B cell (primary cell): Measurements from ENCODE around the gene CPA1. TPM values are rescaled to one million over a fixed set of nuclear protein-coding genes. Genes with fewer than 3 reads are reported as not detected.

Experiments used
- ATAC-seq: fragments of 200-7000 bp; cut with Tn5 transposase; one replicate; pipeline ENCODE4 v1.10.0; 2021; ENCODE audit warnings: low read depth, mild to moderate bottlenecking, moderate number of reproducible peaks, moderate library complexity
- CTCF ChIA-PET: fragments of 350-600 bp; sonication (Branson Sonifier 250); formaldehyde crosslinking; loops from one replicate; lab custom pipeline; 2021; ENCODE audit warnings: antibody characterized with exemption, inconsistent platforms; lab: Charles Lee
- POLR2A ChIA-PET: fragments of 350-600 bp; sonication (Branson Sonifier 250); formaldehyde crosslinking; loops from one replicate; lab custom pipeline; 2021; ENCODE audit warnings: antibody characterized with exemption; lab: Charles Lee
- DNase-seq: peaks from one replicate; pipeline ENCODE4 v3.0.0; 2013
- H2AFZ ChIP-seq: 2 replicates; pipeline ENCODE4 v1.6.1; 2012; ENCODE audit warnings: mild to moderate bottlenecking, low read depth, low read length; ENCODE audit not compliant: insufficient read depth, poor library complexity, severe bottlenecking
- H3K27ac ChIP-seq, 2 donors: 1 replicate in 1 of 2; 2 replicates in 1 of 2; pipeline ENCODE4 v1.5.1; 2012 to 2013; ENCODE audit warnings: low read length in 2 of 2, mild to moderate bottlenecking in 2 of 2, moderate library complexity in 1 of 2
- H3K27me3 ChIP-seq, 4 experiments: fragments of 200-600 bp in 1 of 4; sonication (generic) in 1 of 4; replicated peaks in 1 of 4; 1 replicate in 2 of 4; 2 replicates in 2 of 4; pipeline versions ENCODE4 v1.6.1 to v1.7.0; 2013 to 2016; ENCODE audit warnings: low read length in 3 of 4, mild to moderate bottlenecking in 2 of 4, mixed read lengths in 1 of 4, moderate library complexity in 1 of 4; ENCODE audit not compliant: insufficient read depth in 4 of 4, control insufficient read depth in 3 of 4; ENCODE audit errors: control extremely low read depth in 1 of 4
- H3K36me3 ChIP-seq, 2 experiments: replicated peaks in 1 of 2; 1 replicate in 1 of 2; 2 replicates in 1 of 2; pipeline versions ENCODE4 v1.6.1 to v1.7.1; 2013; ENCODE audit warnings: low read length in 1 of 2; ENCODE audit not compliant: insufficient read depth in 2 of 2, control insufficient read depth in 1 of 2; ENCODE audit errors: control extremely low read depth in 1 of 2, extremely low read depth in 1 of 2
- H3K4me1 ChIP-seq, 2 donors: fragments of 200-600 bp in 1 of 2; sonication (generic) in 1 of 2; 1 replicate in 1 of 2; 2 replicates in 1 of 2; pipeline versions ENCODE4 v1.5.1 to v1.6.1; 2013 to 2017; ENCODE audit warnings: low read length in 2 of 2; ENCODE audit not compliant: control insufficient read depth in 2 of 2, insufficient read depth in 2 of 2
- H3K4me2 ChIP-seq: replicated peaks from 2 replicates; pipeline ENCODE3; 2012; ENCODE audit warnings: mild to moderate bottlenecking, low read depth, low read length; ENCODE audit not compliant: poor library complexity, severe bottlenecking
- H3K4me3 ChIP-seq, 5 experiments: fragments of 200-600 bp in 1 of 5; sonication (generic) in 1 of 5; 1 replicate in 3 of 5; 2 replicates in 2 of 5; pipeline versions ENCODE4 v1.5.1 to v1.7.0; 2011 to 2016; ENCODE audit warnings: low read length in 4 of 5, mild to moderate bottlenecking in 4 of 5, low read depth in 2 of 5, control low read depth in 1 of 5, moderate library complexity in 1 of 5; ENCODE audit not compliant: insufficient read depth in 1 of 5; ENCODE audit errors: control extremely low read depth in 1 of 5, extremely low read depth in 1 of 5
- H3K79me2 ChIP-seq: fragments of 200-600 bp; sonication (generic); one replicate; pipeline ENCODE4 v1.6.0; 2016; ENCODE audit warnings: low read length; ENCODE audit not compliant: control insufficient read depth, insufficient read depth
- H3K9ac ChIP-seq: fragments of 200-600 bp; sonication (generic); 2 replicates; pipeline ENCODE4 v1.6.1; 2017; ENCODE audit warnings: mild to moderate bottlenecking, low read length, moderate library complexity
- H3K9me3 ChIP-seq, 3 donors: one replicate each; pipeline versions ENCODE4 v1.6.1 to v1.7.1; 2013; ENCODE audit warnings: low read length in 2 of 3; ENCODE audit not compliant: control insufficient read depth in 2 of 3, insufficient read depth in 1 of 3; ENCODE audit errors: control extremely low read depth in 1 of 3
- H4K20me1 ChIP-seq: 2 replicates; pipeline ENCODE4 v1.6.0; 2012; ENCODE audit warnings: mild to moderate bottlenecking, low read length; ENCODE audit not compliant: insufficient read depth, control insufficient read depth, poor library complexity, severe bottlenecking
- H3K27ac Mint-ChIP-seq: one replicate; pipeline ENCODE4 v1.8.0; 2021; ENCODE audit warnings: mixed read lengths
- H3K27me3 Mint-ChIP-seq: one replicate; pipeline ENCODE4 v1.8.0; 2021; ENCODE audit warnings: mixed read lengths
- H3K4me1 Mint-ChIP-seq: one replicate; pipeline ENCODE4 v1.8.0; 2021; ENCODE audit warnings: mixed read lengths
- H3K4me3 Mint-ChIP-seq: one replicate; pipeline ENCODE4 v1.8.0; 2021; ENCODE audit warnings: mixed read lengths
- H3K9me3 Mint-ChIP-seq: one replicate; pipeline ENCODE4 v1.8.0; 2022; ENCODE audit warnings: mixed read lengths; ENCODE audit not compliant: insufficient read depth
- EZH2 ChIP-seq: IDR thresholded peaks from 2 replicates; pipeline ENCODE4 v1.6.1; 2012; ENCODE audit warnings: borderline replicate concordance, low read depth, mild to moderate bottlenecking, moderate library complexity, low read length; ENCODE audit not compliant: insufficient read depth, poor library complexity, severe bottlenecking
- WGBS: methylation state at CpG from one replicate; pipeline ENCODE4 v1.1.5; 2013; ENCODE audit warnings: missing lambda C conversion rate; ENCODE audit not compliant: insufficient coverage; 5-methylcytosine and 5-hydroxymethylcytosine counted together
- intact Hi-C: fragments of 100-400 bp; cut with micrococcal nuclease; formaldehyde crosslinking; loops from one replicate; pipeline ENCODE4 v1.10.0; 2022
- polyA plus RNA-seq: library from polyadenylated mRNA; depleted of rRNA; stranded (reverse); fragments of >200 nt; gene quantifications from 2 replicates; pipeline ENCODE4 v1.2.3, GENCODE V29; 2012
- total RNA-seq, 2 donors: library from RNA; stranded (reverse); fragments of 120-200 nt in 1 of 2; gene quantifications; 1 replicate in 1 of 2; 2 replicates in 1 of 2; pipeline versions ENCODE4 v1.2.3 to v1.2.4, GENCODE V29; 2013 to 2022
- TF ChIP-seq, protein P1 (sequence below): fragments of 200-600 bp; IDR thresholded peaks from one replicate; pipeline ENCODE4 v1.8.0; 2022; ENCODE audit warnings: antibody characterized with exemption, mild to moderate bottlenecking

CPA1 gene
- total and polyA plus RNA-seq, 2 donors (not counting 1 experiment from before 2014, with no cell fraction given), result not detected

GRCh38 chr7:130356121-130356875 is 24.0 kb upstream of the CPA1 start:
- Histone ChIP-seq H3K27me3 (no peaks in the 10 kb centered on the region), H3K4me3 (no peak overlapping the region), H3K27ac (no peak overlapping the region), H3K36me3 (no peaks in the 10 kb centered on the region), H3K4me1 (no peaks in the 10 kb centered on the region), H3K9me3 (peaks cover 0 to 18% (median 7%) of the 10 kb centered on the region in 3 donors), H2AFZ (no peak overlapping the region), H3K9ac (no peak overlapping the region), H4K20me1 (no peaks in the 10 kb centered on the region), H3K79me2 (no peaks in the 10 kb centered on the region), H3K4me2 (no peak overlapping the region)
- DNase-seq (no peak), ATAC-seq (no peak)
- POLR2A ChIA-PET, result no interaction called here
- H3K27ac Mint-ChIP-seq, result no peak overlapping the region
- peaks cover 6% of the 10 kb centered on the region for H3K9me3 Mint-ChIP-seq
- intact Hi-C loops, result no loop called here
- CTCF ChIA-PET, result no interaction called here
- H3K4me1 Mint-ChIP-seq, result no peaks in the 10 kb centered on the region
- no peak for TF ChIP-seq EZH2
- TF ChIP-seq, protein P1, sequence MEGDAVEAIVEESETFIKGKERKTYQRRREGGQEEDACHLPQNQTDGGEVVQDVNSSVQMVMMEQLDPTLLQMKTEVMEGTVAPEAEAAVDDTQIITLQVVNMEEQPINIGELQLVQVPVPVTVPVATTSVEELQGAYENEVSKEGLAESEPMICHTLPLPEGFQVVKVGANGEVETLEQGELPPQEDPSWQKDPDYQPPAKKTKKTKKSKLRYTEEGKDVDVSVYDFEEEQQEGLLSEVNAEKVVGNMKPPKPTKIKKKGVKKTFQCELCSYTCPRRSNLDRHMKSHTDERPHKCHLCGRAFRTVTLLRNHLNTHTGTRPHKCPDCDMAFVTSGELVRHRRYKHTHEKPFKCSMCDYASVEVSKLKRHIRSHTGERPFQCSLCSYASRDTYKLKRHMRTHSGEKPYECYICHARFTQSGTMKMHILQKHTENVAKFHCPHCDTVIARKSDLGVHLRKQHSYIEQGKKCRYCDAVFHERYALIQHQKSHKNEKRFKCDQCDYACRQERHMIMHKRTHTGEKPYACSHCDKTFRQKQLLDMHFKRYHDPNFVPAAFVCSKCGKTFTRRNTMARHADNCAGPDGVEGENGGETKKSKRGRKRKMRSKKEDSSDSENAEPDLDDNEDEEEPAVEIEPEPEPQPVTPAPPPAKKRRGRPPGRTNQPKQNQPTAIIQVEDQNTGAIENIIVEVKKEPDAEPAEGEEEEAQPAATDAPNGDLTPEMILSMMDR, result no peak
- H3K27me3 Mint-ChIP-seq, result peaks cover 6% of the 10 kb centered on the region
- WGBS, result 70% methylated on average over 4 of the region's 9 CpGs
- no peak overlapping the region for H3K4me3 Mint-ChIP-seq

DNA sequence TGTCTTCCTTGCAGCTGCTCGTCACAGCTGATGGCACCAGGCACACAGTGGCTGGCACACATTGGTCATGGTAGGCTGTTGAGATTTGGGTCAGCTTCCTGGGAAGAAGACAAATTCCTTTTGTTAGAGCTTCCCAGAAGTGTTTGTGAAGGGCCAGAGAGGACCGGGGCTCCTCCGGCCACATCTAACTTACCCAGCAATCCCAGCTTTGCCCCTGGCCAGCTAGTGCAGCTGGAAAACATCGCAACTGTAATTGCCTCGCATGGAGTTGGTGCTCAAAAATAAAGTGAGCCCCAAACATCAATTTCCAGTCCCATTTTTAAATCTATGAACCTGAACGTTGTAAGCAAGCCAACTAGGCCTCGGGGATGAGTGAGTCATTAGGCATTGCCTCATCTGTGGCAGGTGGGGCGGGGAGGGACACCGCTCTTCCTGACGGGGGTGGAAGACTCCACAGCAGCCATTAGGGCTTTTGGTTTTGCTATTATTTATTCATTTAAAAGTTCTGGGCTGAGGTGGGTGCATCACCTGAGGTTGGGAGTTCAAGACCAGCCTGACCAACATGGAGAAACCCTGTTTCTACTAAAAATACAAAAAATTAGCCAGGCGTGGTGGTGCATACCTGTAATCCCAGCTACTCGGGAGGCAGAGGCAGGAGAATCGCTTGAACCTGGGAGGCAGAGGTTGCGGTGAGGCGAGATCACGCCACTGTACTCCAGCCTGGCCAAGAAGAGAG is 23.2 kb upstream of the CPA1 start:
- peaks cover 6% of the 10 kb centered on the region for H3K9me3 Mint-ChIP-seq
- H3K9ac ChIP-seq, result no peak overlapping the region
- POLR2A ChIA-PET, result no interaction called here
- H3K4me3 ChIP-seq, result no peak overlapping the region
- TF ChIP-seq, protein P1, result no peak
- no peak for TF ChIP-seq EZH2
- intact Hi-C loops, result no loop called here
- DNase-seq, result no peak
- no peaks in the 10 kb centered on the region for H3K4me1 Mint-ChIP-seq
- no peak overlapping the region for H3K27ac ChIP-seq
- no peak overlapping the region for H3K4me2 ChIP-seq
- no peak for ATAC-seq
- peaks cover 0 to 18% (median 7%) of the 10 kb centered on the region in 3 donors for H3K9me3 ChIP-seq
- CTCF ChIA-PET, result no interaction called here
- no peaks in the 10 kb centered on the region for H4K20me1 ChIP-seq
- no peaks in the 10 kb centered on the region for H3K27me3 ChIP-seq
- WGBS, result 90% methylated on average over 7 of the region's 16 CpGs
- no peaks in the 10 kb centered on the region for H3K79me2 ChIP-seq
- H3K4me1 ChIP-seq, result no peaks in the 10 kb centered on the region
- H3K36me3 ChIP-seq, result no peaks in the 10 kb centered on the region
- H2AFZ ChIP-seq, result no peak overlapping the region
- H3K27me3 Mint-ChIP-seq, result peaks cover 6% of the 10 kb centered on the region
- no peak overlapping the region for H3K4me3 Mint-ChIP-seq
- no peak overlapping the region for H3K27ac Mint-ChIP-seq
